GM19023 (cell line): ENCODE results near the gene ZNF564.
A peak's percentile ranks its signal among the peaks of the same experiment; 100 is the strongest.
"Not testable (repeated sequence)": the region's sequence is repeated elsewhere in the genome, so short reads cannot be mapped to it uniquely, and the experiment has no call there.

Source experiments
- ATAC-seq: cut with Tn5 transposase; IDR thresholded peaks from one replicate; pipeline ENCODE4 v1.9.1; 2021; ENCODE audit warnings: mild to moderate bottlenecking, moderate library complexity; ENCODE audit not compliant: unreplicated experiment

The ZNF564 gene

GRCh38 chr19:12513531-12514061 lies 37.7 kb downstream of the ZNF564 start:
- ATAC-seq, result no peak

DNA sequence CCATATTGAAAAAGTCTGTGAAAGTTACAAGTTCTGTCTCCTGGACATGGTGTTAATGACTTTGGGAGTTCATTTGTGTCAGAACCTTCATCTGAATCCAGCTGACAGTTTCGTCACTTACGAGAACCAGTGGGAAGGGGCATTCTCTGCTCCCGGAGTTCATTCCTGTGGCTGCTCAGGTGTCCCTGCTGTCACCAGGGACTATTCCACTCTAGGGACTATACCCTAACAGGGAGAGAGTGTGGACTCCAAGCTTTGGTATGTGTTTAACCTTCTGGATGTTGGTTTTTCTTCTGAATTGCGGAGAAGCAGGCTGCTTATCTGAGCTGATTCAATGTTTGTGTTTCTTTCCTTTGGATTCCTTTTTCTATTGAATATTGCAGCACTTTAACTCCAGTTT lies 54.2 kb downstream of the ZNF564 start:
- ATAC-seq, result no peak

GRCh38 chr19:12496480-12496879 lies 54.8 kb downstream of the ZNF564 start:
- ATAC-seq, result no peak

- ATAC-seq, result peak; percentile 97
Measured at GRCh38 chr19:12495002-12495802, 56.1 kb downstream of the ZNF564 start.

GRCh38 chr19:12494260-12494860 lies 56.9 kb downstream of the ZNF564 start:
- ATAC-seq, result no peak

GRCh38 chr19:12486265-12486783 lies 65.0 kb downstream of the ZNF564 start:
- ATAC-seq, result not testable (repeated sequence)

DNA sequence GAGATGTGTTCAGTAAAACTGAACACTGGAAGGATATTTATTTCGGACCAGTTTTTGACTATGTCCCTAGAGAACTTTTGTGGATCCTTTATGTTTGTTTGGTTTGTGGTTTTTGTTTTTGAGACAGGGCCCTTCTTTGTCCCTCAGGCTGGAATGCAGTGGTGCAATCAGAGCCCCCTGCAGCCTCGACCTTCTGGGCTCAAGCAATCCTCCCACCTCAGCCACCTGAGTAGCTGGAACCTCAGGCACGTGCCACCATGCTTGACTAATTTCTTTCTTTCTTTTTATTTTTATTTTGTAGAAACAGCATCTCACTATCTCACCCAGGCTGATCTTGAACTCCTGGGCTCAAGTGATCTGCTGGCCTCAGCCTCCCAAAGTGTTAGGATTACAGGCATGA lies 65.7 kb downstream of the ZNF564 start:
- no peak for ATAC-seq

GRCh38 chr19:12485052-12485416 lies 66.2 kb downstream of the ZNF564 start:
- ATAC-seq, result no peak

DNA sequence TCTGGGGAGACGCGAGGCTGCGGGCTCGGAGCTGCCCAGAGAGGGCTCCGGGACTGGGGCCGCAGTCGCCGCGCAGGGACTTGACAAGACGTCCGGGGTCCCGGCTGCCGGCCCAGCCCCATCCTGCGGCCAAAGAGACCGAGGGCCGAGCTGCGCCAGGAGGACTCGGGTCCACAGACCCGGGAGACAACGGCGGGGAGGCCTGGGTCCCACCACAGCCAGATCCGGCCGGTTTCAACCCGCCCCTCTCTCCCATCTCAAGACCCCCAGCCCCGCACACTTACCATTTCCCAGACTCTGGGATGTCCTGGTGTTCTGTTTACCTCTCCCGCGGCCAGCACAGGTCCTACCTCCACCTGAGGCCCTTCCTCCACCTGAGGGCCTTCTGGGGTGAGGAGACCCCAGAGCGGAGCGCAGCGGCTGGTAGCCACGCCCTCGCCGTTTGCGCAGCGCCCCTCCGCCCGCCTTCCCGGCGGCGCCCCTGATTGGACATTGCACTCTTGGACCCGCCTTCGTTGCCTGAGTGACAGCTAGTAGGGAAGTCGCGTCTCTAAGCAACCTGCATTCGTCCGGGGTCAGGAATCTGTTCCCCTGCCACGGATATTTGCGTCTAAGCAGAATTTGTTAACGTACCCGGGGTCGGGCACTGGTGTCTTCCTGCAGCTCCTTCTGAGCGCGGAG lies 66.8 kb downstream of the ZNF564 start, which contains the start of gene ZNF709:
Gene ZNF709 (minus strand): TSS at position 446 of the 681 bp plus-strand sequence. CDS start 159 bp downstream, at position 287.
- ATAC-seq, result peak; percentile 96

- ATAC-seq, result no peak
Measured at GRCh38 chr19:12484011-12484370, 67.3 kb downstream of the ZNF564 start.

DNA sequence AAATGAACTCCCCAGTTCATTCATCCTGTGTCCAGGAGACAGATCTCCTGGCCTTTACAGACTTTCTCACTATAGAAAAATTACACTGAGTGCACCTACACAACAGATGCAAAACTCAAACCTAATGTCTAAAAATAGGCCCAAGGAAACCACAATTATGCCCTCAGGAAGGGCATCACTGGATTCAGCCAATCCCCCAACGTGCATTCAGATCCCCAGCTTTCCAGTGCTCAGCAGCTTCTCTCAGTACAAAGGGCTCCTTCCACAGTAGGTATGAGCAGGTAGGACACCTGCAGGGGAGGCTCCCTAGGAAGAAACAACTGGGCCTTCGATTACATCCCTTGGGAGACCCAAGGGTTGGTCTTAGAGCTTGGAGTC lies 68.8 kb downstream of the ZNF564 start:
- ATAC-seq, result no peak

- ATAC-seq, result no peak
Measured at GRCh38 chr19:12481781-12482508, 69.3 kb downstream of the ZNF564 start.

- ATAC-seq, result no peak
Measured at GRCh38 chr19:12478234-12478941, 72.9 kb downstream of the ZNF564 start.
